GM21825 (cell line): Measurements from ENCODE around the gene HYKK.
"Not testable (repeated sequence)": the region's sequence is repeated elsewhere in the genome, so short reads cannot be mapped to it uniquely, and the experiment has no call there.

Experiments
- ATAC-seq: cut with Tn5 transposase; IDR thresholded peaks from one replicate; pipeline ENCODE4 v1.9.1; 2021; ENCODE audit warnings: mild to moderate bottlenecking, moderate library complexity; ENCODE audit not compliant: unreplicated experiment

HYKK gene

GRCh38 chr15:78539464-78540140, 32.2 kb downstream of the HYKK start:
- not testable (repeated sequence) for ATAC-seq

- ATAC-seq = peak; percentile 72
These were observed 32.9 kb downstream of the HYKK start, which contains the start of gene PSMA4 for GRCh38 chr15:78540141-78540870. TSS of gene PSMA4 (plus strand) at chr15:78540444. CDS start at chr15:78541928, 1,484 bp downstream.

GRCh38 chr15:78540871-78541743, 33.7 kb downstream of the HYKK start:
- no peak for ATAC-seq

GRCh38 chr15:78541744-78542034, 34.3 kb downstream of the HYKK start:
- no peak for ATAC-seq

GRCh38 chr15:78542647-78543046, 35.3 kb downstream of the HYKK start:
- ATAC-seq = no peak

GRCh38 chr15:78550194-78550593, 42.8 kb downstream of the HYKK start:
- no peak for ATAC-seq

- no peak for ATAC-seq
These were observed 43.4 kb downstream of the HYKK start for GRCh38 chr15:78550815-78551214.

GRCh38 chr15:78551902-78552301, 44.5 kb downstream of the HYKK start:
- no peak for ATAC-seq

GRCh38 chr15:78552597-78552996, 45.2 kb downstream of the HYKK start:
- ATAC-seq = no peak

- ATAC-seq = not testable (repeated sequence)
These were observed 52.8 kb downstream of the HYKK start for GRCh38 chr15:78560201-78560600.

GRCh38 chr15:78561490-78561889, 54.1 kb downstream of the HYKK start:
- no peak for ATAC-seq

GRCh38 chr15:78563092-78563491, 55.7 kb downstream of the HYKK start:
- no peak for ATAC-seq

GRCh38 chr15:78564743-78565096, 57.3 kb downstream of the HYKK start:
- no peak for ATAC-seq

- ATAC-seq = peak; percentile 70
These were observed 57.9 kb downstream of the HYKK start, which contains the start of gene CHRNA5 for GRCh38 chr15:78565097-78565950. TSS of gene CHRNA5 (plus strand) at chr15:78565520. CDS start at chr15:78565720, 200 bp downstream.

GRCh38 chr15:78565951-78566774, 58.8 kb downstream of the HYKK start:
- peak; percentile 14 for ATAC-seq

GRCh38 chr15:78567531-78567930, 60.2 kb downstream of the HYKK start:
- ATAC-seq = no peak

- ATAC-seq = no peak
These were observed 63.3 kb downstream of the HYKK start for GRCh38 chr15:78570710-78571109.

GRCh38 chr15:78571382-78571781, 64.0 kb downstream of the HYKK start:
- no peak for ATAC-seq

- ATAC-seq = no peak
These were observed 66.0 kb downstream of the HYKK start for GRCh38 chr15:78573416-78573815.

- ATAC-seq = no peak
These were observed 67.6 kb downstream of the HYKK start for GRCh38 chr15:78574944-78575343.
